GM12865 (cell line): ENCODE results near the gene FBXW11.
A peak's percentile ranks its signal among the peaks of the same experiment; 100 is the strongest.

Experiments
- DNase-seq: peaks from one replicate; pipeline ENCODE4 v3.0.0; 2010; ENCODE audit warnings: low read depth
- H3K4me3 ChIP-seq: 2 replicates; pipeline ENCODE4 v1.5.1; 2011; ENCODE audit warnings: mild to moderate bottlenecking, low read depth, low read length, control low read depth
- TF ChIP-seq, protein P1 (sequence below): IDR thresholded peaks from 2 replicates; pipeline ENCODE4 v1.5.1; 2011; ENCODE audit warnings: low read length, control low read depth, low read depth, inconsistent platforms; ENCODE audit not compliant: insufficient read depth; ENCODE audit errors: missing control alignments

FBXW11 gene

GRCh38 chr5:171855798-171856763, 150.4 kb downstream of the FBXW11 start:
- no peak for DNase-seq
- TF ChIP-seq, protein P1, sequence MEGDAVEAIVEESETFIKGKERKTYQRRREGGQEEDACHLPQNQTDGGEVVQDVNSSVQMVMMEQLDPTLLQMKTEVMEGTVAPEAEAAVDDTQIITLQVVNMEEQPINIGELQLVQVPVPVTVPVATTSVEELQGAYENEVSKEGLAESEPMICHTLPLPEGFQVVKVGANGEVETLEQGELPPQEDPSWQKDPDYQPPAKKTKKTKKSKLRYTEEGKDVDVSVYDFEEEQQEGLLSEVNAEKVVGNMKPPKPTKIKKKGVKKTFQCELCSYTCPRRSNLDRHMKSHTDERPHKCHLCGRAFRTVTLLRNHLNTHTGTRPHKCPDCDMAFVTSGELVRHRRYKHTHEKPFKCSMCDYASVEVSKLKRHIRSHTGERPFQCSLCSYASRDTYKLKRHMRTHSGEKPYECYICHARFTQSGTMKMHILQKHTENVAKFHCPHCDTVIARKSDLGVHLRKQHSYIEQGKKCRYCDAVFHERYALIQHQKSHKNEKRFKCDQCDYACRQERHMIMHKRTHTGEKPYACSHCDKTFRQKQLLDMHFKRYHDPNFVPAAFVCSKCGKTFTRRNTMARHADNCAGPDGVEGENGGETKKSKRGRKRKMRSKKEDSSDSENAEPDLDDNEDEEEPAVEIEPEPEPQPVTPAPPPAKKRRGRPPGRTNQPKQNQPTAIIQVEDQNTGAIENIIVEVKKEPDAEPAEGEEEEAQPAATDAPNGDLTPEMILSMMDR, result no peak
- no peak overlapping the region for H3K4me3 ChIP-seq

- TF ChIP-seq, protein P1, result no peak
- no peak overlapping the region for H3K4me3 ChIP-seq
- no peak for DNase-seq
Observed at GRCh38 chr5:171855265-171855664, 151.2 kb downstream of the FBXW11 start.

DNA sequence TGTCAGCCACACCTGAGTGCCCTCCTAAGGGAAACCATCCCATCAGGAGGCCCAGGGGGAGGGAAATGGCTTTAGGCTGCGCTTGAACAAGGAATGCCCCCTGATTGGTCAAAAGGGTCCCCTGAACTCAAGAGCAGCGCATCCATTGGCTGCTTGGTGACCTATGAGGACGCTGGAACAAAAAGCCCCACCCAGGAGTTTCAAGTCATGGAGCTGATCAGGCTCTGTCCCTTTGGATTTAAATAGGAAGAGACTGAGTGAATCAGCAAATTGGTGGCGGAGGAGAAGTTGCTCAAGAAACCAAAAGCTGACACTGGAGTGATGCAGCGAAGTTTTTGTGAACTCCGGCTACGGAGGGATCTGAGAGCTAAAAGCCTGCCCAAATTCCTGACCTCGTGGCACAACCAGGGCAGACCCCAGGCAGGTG, 154.2 kb downstream of the FBXW11 start:
- no peak for DNase-seq
- no peak overlapping the region for H3K4me3 ChIP-seq
- TF ChIP-seq, protein P1, result no peak

GRCh38 chr5:171851251-171851650, 155.2 kb downstream of the FBXW11 start:
- no peak overlapping the region for H3K4me3 ChIP-seq
- TF ChIP-seq, protein P1, result no peak

DNA sequence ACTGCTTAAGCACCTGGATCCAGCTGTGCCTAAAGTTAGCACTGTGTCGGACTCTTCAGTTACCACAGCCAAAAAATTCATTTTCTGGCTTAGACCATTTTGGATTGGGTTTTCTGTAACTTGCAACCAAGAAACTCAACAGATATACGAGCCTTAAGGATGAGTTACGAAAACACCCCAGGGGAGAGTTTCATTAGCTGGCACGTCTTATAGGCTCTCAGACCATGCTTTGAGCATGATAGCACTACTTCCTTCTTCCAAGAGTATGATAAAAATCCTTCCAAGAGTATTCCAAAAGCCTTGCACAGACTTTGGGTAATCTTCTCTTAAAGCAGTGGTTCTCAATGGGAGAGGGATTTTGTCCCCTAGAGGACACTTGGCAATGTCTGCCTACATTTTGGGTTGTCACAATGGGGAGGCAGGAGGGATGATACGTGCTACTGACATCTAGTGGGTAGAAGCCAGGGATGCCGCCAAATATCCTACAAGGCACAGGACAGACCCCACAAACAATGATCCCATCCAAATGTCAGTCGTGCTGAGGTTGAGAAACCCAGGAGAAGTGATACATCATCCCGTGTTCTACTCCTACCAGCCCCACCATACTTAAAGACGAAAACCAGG, 156.0 kb downstream of the FBXW11 start:
- DNase-seq, result peak; percentile 17
- TF ChIP-seq, protein P1, result peak; percentile 32
- no peak overlapping the region for H3K4me3 ChIP-seq

More at GRCh38 chr5:171851251-171851650, 155.2 kb downstream of the FBXW11 start:
- DNase-seq, result no peak

DNA sequence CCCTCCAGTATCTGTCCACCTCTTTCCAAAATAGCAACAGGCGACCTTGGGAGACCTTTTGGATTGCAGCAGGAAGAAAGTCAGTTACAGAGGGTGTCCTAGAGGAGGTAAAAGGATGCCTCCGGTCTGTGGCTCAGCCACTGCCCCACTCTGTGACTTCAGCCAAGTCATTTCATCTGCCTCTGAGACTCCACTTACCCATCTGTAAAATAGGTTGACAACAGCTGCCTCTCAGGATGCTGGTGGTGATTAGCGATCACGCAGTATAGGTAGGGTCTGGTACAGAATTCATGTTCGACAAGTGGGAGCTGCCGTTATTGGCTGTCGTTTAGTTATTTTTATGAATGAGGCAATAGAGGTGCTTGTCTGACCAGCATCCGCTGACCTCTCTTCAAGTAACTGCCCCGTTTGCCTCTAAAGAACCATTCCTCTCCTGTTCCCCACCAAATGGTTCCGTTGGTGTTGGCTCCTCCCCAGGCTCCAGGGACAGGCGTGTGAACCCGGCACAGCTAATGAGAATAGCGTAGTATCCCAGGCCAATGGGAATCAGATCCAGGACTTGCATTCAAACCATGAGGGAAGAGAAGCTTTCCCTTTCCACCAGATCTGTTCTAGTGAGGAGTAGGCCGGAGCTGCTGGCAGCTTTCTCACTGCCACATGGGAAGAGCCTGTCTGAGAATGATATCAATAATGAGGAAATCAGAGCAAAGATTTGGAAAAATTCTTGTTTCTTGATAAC, 156.7 kb downstream of the FBXW11 start:
- TF ChIP-seq, protein P1, result no peak
- H3K4me3 ChIP-seq, result no peak overlapping the region
- DNase-seq, result no peak
